IMR-90 (cell line): ENCODE data around the gene CNIH2.

Source experiments
- CHD1 ChIP-seq: IDR thresholded peaks from 2 replicates; pipeline ENCODE4 v1.6.1; 2012; ENCODE audit warnings: low read depth, low read length, improper control_type of control experiment
- CTCF ChIP-seq: conservative IDR thresholded peaks from 2 replicates; pipeline ENCODE4 v1.5.1; 2012; ENCODE audit warnings: mild to moderate bottlenecking, low read depth, low read length, improper control_type of control experiment
- POLR2A ChIP-seq: IDR thresholded peaks from 2 replicates; pipeline ENCODE4 v1.6.1; 2012; ENCODE audit warnings: mild to moderate bottlenecking, low read depth, low read length
- RCOR1 ChIP-seq: IDR thresholded peaks from 2 replicates; pipeline ENCODE4 v1.6.1; 2012; ENCODE audit warnings: mild to moderate bottlenecking, low read length, improper control_type of control experiment; ENCODE audit not compliant: insufficient replicate concordance
- RFX5 ChIP-seq: IDR thresholded peaks from 2 replicates; pipeline ENCODE4 v1.8.0; 2012; ENCODE audit warnings: low read depth, mild to moderate bottlenecking, low read length, moderate library complexity
- TF ChIP-seq, protein P1 (sequence below): fragments of 150-350 bp; IDR thresholded peaks from 2 replicates; pipeline ENCODE4 v1.6.1; 2016; ENCODE audit warnings: low read depth, mild to moderate bottlenecking, low read length, moderate library complexity, borderline replicate concordance

GRCh38 chr11:66242095-66242765 is 35.7 kb upstream of the CNIH2 start:
- TF ChIP-seq POLR2A: no peak
- no peak for TF ChIP-seq CTCF
- TF ChIP-seq RCOR1: no peak
- TF ChIP-seq, protein P1, sequence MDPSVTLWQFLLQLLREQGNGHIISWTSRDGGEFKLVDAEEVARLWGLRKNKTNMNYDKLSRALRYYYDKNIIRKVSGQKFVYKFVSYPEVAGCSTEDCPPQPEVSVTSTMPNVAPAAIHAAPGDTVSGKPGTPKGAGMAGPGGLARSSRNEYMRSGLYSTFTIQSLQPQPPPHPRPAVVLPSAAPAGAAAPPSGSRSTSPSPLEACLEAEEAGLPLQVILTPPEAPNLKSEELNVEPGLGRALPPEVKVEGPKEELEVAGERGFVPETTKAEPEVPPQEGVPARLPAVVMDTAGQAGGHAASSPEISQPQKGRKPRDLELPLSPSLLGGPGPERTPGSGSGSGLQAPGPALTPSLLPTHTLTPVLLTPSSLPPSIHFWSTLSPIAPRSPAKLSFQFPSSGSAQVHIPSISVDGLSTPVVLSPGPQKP: no peak
- TF ChIP-seq CHD1: no peak
- no peak for TF ChIP-seq RFX5
